Measurements from ENCODE around the gene TSKS.

Gene TSKS

DNA sequence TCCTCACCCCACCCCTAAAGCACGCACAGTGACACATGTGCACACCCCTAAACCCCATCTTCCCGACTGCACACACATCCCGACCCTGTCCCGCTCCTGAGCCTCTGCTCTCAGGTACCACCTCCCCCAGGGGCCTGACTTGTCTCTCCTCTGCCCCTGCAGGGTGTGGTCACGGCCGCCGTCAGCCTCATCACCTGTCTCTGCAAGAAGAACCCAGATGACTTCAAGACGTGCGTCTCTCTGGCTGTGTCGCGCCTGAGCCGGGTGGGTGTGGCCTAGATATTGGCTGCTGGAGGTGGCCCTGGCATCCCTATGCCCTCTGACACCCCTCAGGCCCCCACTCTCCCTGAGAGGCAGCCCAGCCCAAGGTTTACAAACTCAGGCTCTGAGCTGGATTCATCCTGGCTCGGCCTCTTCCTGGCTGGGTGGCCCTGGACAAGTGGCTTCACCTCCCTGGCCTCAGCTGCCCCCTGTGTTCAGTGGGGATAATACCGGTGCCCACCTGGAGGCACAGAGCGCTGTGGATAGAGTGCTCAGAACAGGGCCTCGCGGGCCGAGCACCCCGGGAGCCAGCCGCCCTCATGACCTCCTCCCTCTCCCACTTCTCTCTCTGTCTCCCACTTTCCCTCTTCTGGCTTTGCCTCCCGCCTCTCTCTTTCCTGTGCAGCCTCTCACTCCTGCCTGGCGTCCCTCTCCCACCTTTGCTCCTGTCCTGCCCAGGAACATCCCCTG, 29.9 kb upstream of the TSKS start:
- no peak for DNase-seq (ENCODE audit: low read depth)

DNA sequence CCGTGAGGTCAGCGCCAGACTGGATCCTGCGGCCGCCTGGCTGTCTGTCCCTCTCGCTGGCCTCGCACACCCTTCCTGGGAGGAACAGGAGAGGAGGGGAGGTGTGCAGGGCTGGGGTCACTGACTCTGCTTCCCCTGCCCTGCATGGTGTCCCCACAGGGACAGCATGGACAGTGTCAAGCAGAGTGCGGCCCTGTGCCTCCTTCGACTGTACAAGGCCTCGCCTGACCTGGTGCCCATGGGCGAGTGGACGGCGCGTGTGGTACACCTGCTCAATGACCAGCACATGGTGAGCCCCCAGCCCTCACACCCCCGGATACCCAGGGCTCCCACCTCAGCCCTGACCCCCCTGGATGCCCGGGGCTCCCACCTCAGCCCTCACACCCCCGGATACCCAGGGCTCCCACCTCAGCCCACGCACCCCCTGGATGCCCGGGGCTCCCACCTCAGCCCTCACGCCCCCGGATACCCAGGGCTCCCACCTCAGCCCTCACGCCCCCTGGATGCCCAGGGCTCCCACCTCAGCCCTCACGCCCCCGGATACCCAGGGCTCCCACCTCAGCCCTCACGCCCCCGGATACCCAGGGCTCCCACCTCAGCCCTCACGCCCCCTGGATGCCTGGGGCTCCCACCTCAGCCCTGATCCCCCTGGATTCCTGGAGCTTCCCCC, 28.8 kb upstream of the TSKS start:
- no peak for DNase-seq (ENCODE audit: low read depth)

DNA sequence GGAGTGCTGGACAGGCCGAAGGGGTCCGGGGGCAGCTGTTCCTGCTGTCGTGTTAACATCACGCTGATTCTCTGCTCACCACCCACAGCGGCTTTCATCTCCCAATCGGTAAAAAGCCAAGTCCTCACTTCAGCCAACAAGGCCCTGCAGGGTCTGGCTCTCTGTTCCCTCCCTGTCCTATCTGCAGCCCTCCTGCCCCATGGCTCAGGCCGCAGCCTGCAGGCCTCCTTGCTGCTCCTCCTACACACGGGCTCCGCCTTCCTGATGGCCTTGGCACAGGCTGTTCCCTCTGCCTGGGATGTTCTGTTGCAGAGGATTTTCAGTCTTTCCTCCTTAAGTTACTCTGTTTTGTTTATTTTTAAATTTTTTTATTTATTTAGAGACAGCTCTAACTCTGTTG, 27.8 kb upstream of the TSKS start:
- no peak for DNase-seq (ENCODE audit: low read depth)

GRCh38 chr19:49788857-49789256, 25.8 kb upstream of the TSKS start:
- DNase-seq (ENCODE audit: low read depth) = no peak

GRCh38 chr19:49787746-49788145, 24.6 kb upstream of the TSKS start:
- no peak for DNase-seq (ENCODE audit: low read depth)

GRCh38 chr19:49786376-49786820, 23.3 kb upstream of the TSKS start:
- DNase-seq (ENCODE audit: low read depth) = no peak

DNA sequence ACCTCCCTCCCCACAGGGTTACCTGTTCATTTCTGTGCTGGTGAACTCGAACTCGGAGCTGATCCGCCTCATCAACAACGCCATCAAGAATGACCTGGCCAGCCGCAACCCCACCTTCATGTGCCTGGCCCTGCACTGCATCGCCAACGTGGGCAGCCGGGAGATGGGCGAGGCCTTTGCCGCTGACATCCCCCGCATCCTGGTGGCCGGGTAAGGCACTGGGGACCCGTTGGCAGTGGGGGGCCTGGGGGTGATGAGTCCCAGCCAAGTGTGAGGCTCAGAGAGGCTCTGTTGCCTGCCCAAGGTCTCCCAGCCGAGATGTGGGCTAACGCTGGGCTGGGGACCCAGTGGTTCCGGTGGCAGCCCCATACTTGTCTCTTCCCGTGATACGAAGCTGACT, 19.4 kb upstream of the TSKS start:
- DNase-seq (ENCODE audit: low read depth) = no peak

DNA sequence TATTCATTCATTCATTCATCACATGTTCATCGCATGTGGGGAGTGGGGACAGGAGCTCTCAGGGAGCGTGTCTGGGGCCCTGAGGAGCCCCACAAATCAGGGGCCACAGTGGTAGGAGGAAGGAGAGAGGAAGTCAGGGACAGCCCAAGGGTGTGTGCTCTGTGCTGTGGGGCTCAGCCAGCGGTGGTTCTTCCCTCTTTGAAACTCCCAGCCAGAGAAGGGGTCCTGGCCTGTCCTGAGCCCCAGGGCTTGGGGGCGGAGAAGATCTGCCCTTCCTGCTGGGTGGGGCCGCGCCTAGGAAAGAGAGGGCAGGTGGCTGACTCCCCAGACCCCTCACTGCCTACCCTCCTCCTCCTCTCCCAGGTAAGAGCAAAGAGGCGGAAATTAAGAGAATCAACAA, 18.3 kb upstream of the TSKS start:
- no peak for DNase-seq (ENCODE audit: low read depth)

GRCh38 chr19:49780861-49781260, 17.8 kb upstream of the TSKS start:
- no peak for DNase-seq (ENCODE audit: low read depth)

DNA sequence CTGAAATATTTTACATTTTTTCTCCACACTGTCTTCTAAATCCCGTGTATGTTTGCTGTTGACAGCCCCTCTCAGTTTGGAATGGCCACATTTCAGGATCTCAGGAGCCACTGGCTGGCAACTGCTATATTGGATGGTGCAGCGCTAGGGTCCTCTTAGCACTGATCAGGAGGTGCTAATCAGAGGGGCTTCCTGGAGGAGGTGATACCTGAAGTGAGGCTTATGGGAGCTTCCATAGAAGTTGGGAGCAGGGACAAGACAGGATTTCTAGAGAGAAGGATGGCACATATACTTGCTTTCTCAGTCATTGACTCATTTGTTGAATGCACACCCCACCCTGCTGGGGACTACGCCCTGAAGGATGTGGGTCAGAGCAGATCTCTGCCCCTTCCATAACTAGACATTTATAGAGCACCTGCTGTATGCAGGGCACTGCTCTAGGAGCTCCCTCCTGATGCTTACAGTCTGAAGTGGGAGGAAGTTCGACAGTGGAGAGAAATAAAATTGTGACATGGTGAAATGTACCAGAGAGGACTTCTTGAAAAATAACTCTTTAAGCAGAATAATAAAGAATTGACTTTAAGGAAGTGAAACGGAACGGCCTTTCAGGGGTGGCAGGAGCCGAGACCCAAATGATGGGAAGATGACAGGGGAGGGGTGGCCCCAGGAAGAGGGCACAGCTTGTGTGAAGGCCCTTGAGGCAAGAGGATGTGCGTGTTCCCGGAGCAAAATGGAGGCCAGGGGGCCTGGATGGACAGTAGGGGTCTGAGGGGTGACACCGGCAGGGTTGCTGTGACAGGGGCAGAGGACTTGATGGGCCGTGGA, 16.8 kb upstream of the TSKS start:
- DNase-seq (ENCODE audit: low read depth) = no peak

DNA sequence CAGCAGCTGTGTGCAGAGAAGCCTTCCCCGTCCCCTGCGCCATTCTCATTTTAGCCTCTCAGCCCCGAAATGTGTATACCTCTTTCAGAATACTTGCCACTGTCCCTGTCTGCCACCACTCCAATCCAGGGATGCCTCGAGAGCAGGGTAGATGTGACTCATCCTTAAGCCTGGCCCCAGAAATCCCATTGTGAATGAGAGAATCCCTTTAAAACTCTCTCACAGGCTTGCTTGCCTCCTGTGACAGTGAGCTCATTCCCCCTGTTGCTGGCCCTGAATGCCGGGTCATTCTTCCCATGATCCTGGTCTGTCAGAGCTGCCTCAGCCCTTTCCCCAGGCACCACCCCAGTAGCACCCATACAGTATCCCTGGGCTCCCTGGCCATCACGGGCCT, 13.3 kb upstream of the TSKS start:
- DNase-seq (ENCODE audit: low read depth) = no peak

DNA sequence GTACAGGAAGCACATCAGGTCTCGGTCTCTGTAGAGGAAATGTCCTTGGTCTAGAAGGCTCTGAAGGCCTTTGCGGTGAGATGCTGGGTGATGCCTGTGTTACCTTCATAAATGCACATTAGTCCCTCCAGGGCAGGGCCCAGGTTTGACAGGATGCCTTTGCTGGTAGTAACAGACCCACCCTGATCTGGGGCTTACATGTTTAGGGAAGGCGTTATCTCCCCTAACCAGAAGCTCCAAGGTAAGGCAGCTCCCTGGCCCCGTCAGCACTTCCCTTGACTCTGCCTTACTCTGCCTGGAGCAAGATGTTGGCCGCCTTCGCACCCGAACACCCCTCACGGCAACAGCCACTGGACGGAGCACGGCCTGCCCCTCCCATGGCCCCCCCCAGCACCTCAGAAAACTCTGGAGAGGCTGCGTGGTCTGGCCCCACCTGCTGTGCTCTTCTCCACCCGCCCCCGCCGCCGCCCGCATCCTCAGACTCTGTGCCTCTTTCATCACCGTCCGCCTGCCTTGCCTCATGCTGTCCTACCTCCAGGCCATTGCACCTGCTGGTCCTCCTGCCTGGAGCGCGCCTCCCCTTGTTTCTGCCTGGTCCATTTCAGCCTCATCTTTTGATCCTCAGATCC, 12.8 kb upstream of the TSKS start:
- DNase-seq (ENCODE audit: low read depth) = no peak

GRCh38 chr19:49774969-49775368, 11.9 kb upstream of the TSKS start:
- DNase-seq (ENCODE audit: low read depth) = no peak

- no peak for DNase-seq (ENCODE audit: low read depth)
Observed at GRCh38 chr19:49773663-49774350, 10.7 kb upstream of the TSKS start.

DNA sequence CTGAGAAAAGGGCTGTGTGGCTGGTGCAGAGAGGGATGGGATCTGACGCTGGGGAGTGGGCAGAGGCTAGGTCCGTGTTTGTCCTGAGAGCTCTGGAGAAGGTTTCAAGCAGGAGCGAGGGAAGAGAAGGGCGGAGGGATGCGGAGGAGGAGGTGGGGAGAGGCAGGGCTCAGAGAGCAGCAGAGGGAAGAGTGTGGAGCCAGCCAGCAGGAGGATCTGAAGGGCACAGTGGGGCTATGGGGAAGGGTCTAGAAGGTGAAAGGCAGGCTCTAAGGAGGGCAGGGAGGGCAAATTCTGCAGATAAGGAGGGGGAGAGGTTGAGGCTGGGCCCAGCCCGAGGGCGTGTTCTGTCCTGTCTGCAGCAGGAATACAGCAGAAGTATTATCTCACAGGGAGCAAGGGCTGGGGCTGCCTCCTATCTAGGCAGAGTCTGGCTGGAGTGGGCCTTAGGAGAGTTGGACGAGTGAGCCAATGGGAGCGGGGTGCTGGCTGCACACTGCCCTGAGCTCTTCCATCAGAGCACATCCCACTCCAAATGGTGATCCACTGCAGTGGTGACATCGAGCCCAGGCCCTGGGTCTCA, 9.8 kb upstream of the TSKS start:
- no peak for DNase-seq (ENCODE audit: low read depth)

GRCh38 chr19:49771674-49772139, 8.6 kb upstream of the TSKS start:
- no peak for DNase-seq (ENCODE audit: low read depth)

DNA sequence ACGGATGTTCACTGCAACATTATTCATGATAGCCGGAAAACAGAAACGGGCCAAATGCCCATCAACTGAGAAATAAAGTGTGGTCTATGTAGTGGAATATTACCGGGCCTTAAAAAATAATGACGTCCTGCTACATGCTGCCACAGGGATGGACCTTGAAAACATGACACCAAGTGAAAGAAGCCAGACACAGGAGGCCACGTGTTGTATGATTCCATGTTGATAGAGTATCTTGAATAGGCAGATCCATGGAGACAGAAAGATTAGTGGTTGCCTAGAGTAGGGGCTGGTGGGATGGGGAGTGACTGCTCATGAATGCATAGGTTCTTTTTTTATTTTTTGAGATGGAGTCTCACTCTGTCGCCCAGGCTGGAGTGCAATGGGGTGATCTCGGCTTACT, 7.4 kb upstream of the TSKS start:
- no peak for DNase-seq (ENCODE audit: low read depth)

DNA sequence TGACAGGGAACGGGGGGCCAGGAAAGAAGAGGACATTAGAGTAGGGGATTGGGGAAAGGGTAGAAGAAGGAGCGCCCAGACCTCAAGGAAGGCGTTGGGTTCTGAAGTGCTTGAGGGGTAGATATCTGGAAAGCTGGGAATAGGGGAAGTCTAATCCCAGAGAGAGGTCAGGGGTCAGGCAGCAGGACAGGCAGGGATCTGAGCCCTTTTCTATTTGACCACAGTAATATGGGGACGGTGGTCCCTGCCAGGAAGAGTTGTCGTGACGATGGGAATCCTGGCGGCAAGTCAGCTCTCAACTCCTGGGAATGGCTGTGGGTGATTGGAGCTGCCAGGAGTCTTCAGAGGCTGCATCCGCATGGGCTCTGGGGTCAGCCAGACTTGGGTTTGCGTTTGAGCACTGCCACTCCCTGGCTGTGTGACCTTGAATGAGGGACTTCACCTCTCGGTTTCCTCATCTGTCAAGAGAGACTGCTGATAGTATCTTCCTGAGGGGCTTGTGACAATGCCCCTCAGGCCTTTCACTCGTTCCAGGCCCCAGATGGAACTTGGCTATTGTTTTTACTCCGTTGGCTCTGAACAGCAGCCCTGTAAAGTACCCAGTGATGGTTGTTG, 5.0 kb upstream of the TSKS start:
- DNase-seq (ENCODE audit: low read depth) = no peak

DNA sequence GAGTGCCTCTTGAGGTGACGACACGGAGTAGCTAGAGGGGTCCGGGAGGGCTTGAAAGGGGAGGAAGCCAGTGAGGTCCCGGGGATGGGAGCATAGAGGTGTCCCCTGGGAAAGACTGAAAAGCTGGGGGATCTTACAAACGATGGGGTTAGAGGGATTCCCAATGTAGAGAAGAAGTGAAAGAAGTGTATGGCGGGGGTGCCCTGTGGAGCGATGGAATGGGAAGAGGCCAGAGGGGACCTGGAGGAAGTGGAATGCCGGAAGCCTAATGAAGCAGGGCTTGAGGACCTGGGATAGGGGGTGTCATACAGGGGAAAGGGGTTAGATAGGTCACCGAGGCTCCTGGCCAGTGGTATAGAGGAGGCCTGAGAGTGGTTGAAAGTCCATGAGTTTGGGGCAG, 4.3 kb upstream of the TSKS start:
- DNase-seq (ENCODE audit: low read depth) = no peak

DNA sequence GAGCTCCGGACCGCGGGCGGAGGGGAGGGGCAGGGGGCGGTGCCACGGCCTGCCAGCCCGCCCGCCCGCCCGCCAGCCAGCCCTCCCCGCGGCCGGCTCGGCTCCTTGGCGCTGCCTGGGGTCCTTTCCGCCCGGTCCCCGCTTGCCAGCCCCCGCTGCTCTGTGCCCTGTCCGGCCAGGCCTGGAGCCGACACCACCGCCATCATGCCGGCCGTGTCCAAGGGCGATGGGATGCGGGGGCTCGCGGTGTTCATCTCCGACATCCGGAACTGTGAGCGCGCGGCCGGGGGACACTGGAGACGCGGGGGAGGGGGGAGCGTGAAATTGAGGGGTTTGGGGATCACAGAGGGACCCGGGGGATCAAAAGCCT, 3.8 kb upstream of the TSKS start, which contains the start of gene AP2A1:
TSS of gene AP2A1 (plus strand) at position 72 of the 370 bp plus-strand sequence. CDS start at position 205, 133 bp downstream.
- DNase-seq (ENCODE audit: low read depth) = no peak
